ENCODE results near the gene COMMD1.
"Not testable (repeated sequence)": the region's sequence is repeated elsewhere in the genome, so short reads cannot be mapped to it uniquely, and the experiment has no call there.

The COMMD1 gene

GRCh38 chr2:62076980-62077638, 171.6 kb downstream of the COMMD1 start:
- DNase-seq: no peak

GRCh38 chr2:62084801-62085200, 179.3 kb downstream of the COMMD1 start:
- no peak for DNase-seq

DNA sequence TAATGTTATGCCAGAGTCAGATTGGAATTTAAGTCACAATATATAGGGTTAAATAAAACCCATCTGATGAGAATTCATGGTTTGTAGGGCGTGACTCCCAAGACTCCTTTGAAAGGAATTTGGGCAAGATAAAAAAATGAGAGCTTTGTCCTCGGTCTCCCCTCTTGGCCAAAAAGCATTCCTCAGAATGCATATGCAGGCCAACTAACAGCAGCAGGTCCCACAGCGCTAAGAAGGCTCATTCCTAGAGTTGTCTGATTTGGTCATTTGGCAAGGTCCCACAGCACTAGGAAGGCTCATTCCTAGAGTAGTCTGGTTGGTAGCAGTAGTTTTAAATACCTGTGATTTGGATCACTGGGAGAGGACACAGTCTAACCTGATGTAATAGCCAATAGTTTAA, 184.2 kb downstream of the COMMD1 start:
- no peak for DNase-seq

- no peak for DNase-seq
Observed at GRCh38 chr2:62091471-62091870, 186.0 kb downstream of the COMMD1 start.

- no peak for DNase-seq
Observed at GRCh38 chr2:62099050-62099449, 193.6 kb downstream of the COMMD1 start.

- DNase-seq: no peak
Observed at GRCh38 chr2:62099523-62100175, 194.2 kb downstream of the COMMD1 start.

GRCh38 chr2:62101886-62102285, 196.4 kb downstream of the COMMD1 start:
- no peak for DNase-seq

GRCh38 chr2:62102402-62102920, 197.0 kb downstream of the COMMD1 start:
- no peak for DNase-seq

GRCh38 chr2:62109554-62109953, 204.1 kb downstream of the COMMD1 start:
- DNase-seq: no peak

- DNase-seq: peak; percentile 4
Observed at GRCh38 chr2:62110415-62111025, 205.0 kb downstream of the COMMD1 start.

GRCh38 chr2:62112179-62112578, 206.7 kb downstream of the COMMD1 start:
- no peak for DNase-seq

DNA sequence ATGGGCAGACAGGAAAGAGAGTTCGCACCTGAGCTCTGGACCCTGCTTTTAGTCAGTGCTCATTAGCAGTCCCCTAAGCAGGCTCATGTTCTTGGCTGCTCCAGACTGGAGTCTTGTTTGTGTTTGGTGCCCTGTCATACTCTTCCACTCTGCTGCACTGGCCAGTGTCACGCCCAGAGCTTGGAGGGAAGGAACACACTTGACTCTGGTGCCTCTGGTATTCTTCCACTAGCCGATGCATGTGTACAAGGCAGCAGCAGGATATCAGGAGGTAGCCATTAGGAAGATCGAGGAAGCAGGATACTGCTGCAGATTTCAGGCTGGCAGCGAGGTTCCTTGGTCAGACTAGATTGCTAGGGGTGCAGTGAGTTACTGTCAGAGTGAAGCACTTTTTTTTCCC, 209.1 kb downstream of the COMMD1 start:
- DNase-seq: no peak

DNA sequence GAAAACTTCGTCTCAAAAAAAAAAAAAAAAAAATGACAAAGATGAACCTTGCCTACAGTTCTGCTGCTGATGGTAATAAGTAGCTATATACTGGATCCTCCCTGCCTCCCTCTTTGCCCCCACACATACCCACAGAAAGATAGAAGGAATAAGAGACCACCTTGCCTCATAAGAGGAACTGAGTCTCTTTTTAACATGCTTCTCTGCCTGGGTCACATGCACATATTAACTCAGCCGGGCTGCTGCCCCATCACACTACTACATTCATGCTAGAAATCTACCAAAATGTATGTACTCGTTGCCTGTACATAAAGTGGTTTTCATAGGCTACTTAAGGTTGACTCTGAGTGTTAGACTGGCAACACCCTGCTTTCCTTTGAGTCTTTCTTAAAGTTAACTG, 211.5 kb downstream of the COMMD1 start:
- DNase-seq: no peak

- DNase-seq: no peak
Observed at GRCh38 chr2:62118160-62118559, 212.7 kb downstream of the COMMD1 start.

- DNase-seq: no peak
Observed at GRCh38 chr2:62119311-62119974, 214.0 kb downstream of the COMMD1 start.

GRCh38 chr2:62126239-62126638, 220.8 kb downstream of the COMMD1 start:
- not testable (repeated sequence) for DNase-seq

- no peak for DNase-seq
Observed at GRCh38 chr2:62133320-62133823, 227.9 kb downstream of the COMMD1 start.

- no peak for DNase-seq
Observed at GRCh38 chr2:62136956-62137830, 231.7 kb downstream of the COMMD1 start.

- DNase-seq: no peak
Observed at GRCh38 chr2:62140426-62141141, 235.1 kb downstream of the COMMD1 start.

DNA sequence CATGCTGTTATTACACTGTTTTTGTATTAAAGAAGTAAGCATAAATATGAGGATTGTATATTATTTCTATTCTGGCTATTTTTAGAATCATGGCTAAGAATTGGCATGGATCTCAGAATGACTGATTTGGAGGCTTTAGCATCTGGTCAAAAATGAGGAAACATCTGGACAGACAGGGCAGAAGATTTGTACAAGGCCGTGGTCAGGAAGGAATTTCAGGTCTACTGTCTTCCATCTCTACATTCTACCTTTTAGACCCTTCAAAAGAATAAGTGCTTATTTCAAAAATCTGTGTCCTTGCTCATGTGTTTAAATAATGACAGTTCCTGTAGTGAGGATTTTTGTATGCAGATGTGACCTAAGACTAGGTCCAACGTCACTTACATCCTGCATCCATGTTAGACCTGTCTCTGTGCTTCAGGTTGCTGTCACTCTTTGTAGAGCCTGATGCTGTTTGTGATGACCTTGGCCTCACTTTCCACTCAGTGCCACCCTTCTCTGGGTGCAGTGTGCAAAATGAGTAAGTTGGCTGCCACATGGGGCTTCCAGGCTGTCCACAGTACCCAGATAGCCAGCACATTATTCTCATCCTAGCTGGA, 235.8 kb downstream of the COMMD1 start:
- no peak for DNase-seq

DNA sequence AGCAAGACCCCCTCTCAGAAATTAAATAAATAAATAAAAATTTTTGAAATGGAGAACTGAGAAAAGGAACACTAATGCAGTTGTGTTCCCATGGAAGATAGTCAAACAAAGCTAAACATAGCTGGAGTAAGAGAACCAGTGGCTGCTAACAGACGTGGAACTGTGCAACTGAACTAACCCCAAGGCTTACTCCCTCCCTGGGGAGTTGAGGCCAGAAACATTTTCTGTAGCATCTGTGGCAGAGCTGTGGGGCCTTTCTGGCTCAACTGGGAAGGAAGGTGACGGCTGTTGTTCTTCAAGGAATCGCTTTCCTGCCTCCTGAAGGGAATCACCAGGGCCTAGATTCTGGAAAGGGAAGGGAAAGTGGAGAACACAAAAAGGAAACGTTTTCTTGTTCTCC, 236.6 kb downstream of the COMMD1 start:
- DNase-seq: no peak
